MM.1S (cell line): ENCODE data around the gene DKK3.

Experiments
- CTCF ChIP-seq: fragments of 300-600 bp; sonication (generic); IDR thresholded peaks from 2 replicates; pipeline ENCODE4 v1.5.1; 2016; ENCODE audit warnings: antibody characterized with exemption, low read length, mixed read lengths
- EZH2 ChIP-seq: fragments of 300-600 bp; sonication (generic); optimal IDR thresholded peaks from 2 replicates; pipeline ENCODE3; 2017; ENCODE audit warnings: low read depth, mild to moderate bottlenecking, antibody characterized with exemption, low read length, mixed read lengths

GRCh38 chr11:12046636-12047236 lies 38.3 kb upstream of the DKK3 start:
- TF ChIP-seq CTCF: no peak
- no peak for TF ChIP-seq EZH2
